GM13977 (cell line): ENCODE measurements around the gene LRIT2.
A peak's percentile ranks its signal among the peaks of the same experiment; 100 is the strongest.

Experiments
- DNase-seq: peaks from one replicate; pipeline ENCODE4 v3.0.0; 2012; ENCODE audit warnings: low spot score
- CTCF ChIP-seq: IDR thresholded peaks from 2 replicates; pipeline ENCODE4 v1.5.1; 2012; ENCODE audit warnings: mild to moderate bottlenecking, control low read depth; ENCODE audit not compliant: insufficient read depth; ENCODE audit errors: extremely low read depth, missing control alignments
- in situ Hi-C: fragments of 300-500 bp; cut with MboI; formaldehyde crosslinking; loops from one replicate; pipeline ENCODE4 v1.12.0; 2022; ENCODE audit warnings: low sequenced_read_pairs, low pct_unique_long_range_greater_than_20kb, mixed read lengths, inconsistent platforms; ENCODE audit not compliant: unreplicated experiment

LRIT2 gene

DNA sequence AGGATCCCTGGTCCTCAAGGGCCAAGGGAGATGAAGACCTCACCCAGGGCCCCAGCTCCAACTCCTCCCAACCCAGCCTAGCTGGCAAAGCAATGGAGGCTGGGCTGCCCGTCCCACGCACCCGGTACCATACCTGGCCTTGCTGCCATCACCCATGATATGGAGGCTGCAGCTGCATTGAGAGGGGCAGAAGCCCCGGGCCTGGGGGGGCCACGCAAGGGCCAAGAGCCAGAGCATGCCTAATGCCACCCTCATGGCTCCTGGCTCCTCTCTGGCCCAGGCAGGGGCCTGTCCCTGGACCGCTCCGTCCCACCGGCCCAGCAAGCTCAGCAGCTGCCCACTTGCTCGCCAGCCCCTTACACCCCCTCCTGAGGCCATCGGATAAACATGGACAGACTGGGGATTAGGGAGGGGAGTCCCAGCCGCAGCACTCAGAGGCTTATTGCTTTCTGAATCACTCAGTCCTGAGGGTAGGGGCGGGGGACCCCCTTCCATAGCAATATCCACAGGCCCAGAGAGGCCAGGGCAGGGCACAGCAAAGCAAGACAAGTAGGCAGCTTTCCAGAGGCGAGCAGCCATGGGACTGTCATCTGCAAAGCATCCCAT is 15.9 kb upstream of the LRIT2 start, which contains the start of gene LRIT1:
TSS of gene LRIT1 (minus strand) at position 362 of the 606 bp plus-strand sequence. CDS start at position 255, 107 bp downstream.
- in situ Hi-C loops: no loop called here
- no peak for DNase-seq

DNA sequence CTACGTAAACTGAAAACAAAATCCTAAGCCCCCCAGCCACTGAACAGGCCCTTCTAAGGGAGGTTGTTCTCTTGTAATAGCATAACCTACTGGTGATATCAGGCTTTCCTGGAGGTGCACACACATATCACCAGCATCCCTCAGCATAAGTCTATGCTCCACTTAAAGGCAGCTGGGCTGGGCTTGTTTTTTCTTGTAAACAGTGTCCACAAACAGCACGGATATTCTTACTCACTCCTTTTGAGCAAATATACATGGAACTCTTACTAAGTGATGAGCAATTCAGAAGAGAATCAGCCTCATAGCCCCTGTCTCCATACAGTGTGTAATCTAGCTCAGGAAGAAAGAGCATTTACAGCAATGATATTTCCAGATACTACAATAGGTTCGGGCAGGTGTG is 13.6 kb upstream of the LRIT2 start:
- TF ChIP-seq CTCF: no peak
- no peak for DNase-seq
- in situ Hi-C loops: no loop called here

More for the DNA sequence above, 15.9 kb upstream of the LRIT2 start, which contains the start of gene LRIT1:
- TF ChIP-seq CTCF: no peak

GRCh38 chr10:84237199-84238051 is 12.1 kb upstream of the LRIT2 start:
- TF ChIP-seq CTCF: peak; percentile 9
- in situ Hi-C loops: no loop called here
- no peak for DNase-seq

- TF ChIP-seq CTCF: no peak
- no peak for DNase-seq
- in situ Hi-C loops: no loop called here
Measured at GRCh38 chr10:84236807-84237198, 11.5 kb upstream of the LRIT2 start.

GRCh38 chr10:84235096-84235495 is 9.8 kb upstream of the LRIT2 start:
- no peak for DNase-seq
- in situ Hi-C loops: no loop called here
- no peak for TF ChIP-seq CTCF

- no peak for TF ChIP-seq CTCF
- in situ Hi-C loops: no loop called here
- DNase-seq: no peak
Measured at GRCh38 chr10:84234479-84234878, 9.1 kb upstream of the LRIT2 start.
